Upper lobe of right lung (tissue), 1 donor: ENCODE data around the gene UIMC1. TPM values are rescaled to one million over a fixed set of nuclear protein-coding genes. Genes with fewer than 3 reads are reported as not detected.

Source experiments
- ATAC-seq: fragments of 200-7000 bp; cut with Tn5 transposase; one replicate; pipeline ENCODE4 v1.9.1; 2020; ENCODE audit warnings: mild to moderate bottlenecking, moderate library complexity
- DNase-seq: peaks from one replicate; pipeline ENCODE4 v3.0.0-alpha.2; 2020
- H3K27ac ChIP-seq: fragments of 200-600 bp; one replicate; pipeline ENCODE4 v1.8.0; 2022
- H3K27me3 ChIP-seq: fragments of 200-600 bp; one replicate; pipeline ENCODE4 v1.8.0; 2022; ENCODE audit warnings: mild to moderate bottlenecking
- H3K36me3 ChIP-seq: fragments of 200-600 bp; one replicate; pipeline ENCODE4 v1.8.0; 2022
- H3K4me1 ChIP-seq: fragments of 200-600 bp; one replicate; pipeline ENCODE4 v1.8.0; 2022
- H3K4me3 ChIP-seq: fragments of 200-600 bp; one replicate; pipeline ENCODE4 v1.8.0; 2022; ENCODE audit warnings: mild to moderate bottlenecking
- H3K9me3 ChIP-seq: fragments of 200-600 bp; one replicate; pipeline ENCODE4 v1.8.0; 2022
- CTCF ChIP-seq: fragments of 200-600 bp; IDR thresholded peaks from one replicate; pipeline ENCODE4 v1.8.0; 2022; ENCODE audit warnings: antibody characterized with exemption
- intact Hi-C: fragments of 100-400 bp; cut with DNase I; formaldehyde crosslinking; loops from one replicate; pipeline ENCODE4 v1.11.0; 2022
- total RNA-seq: library from RNA; stranded (reverse); fragmentation: NEBNext Ultra II Directional; extraction: Animal tissue kit (Norgen Biotek cat#: 25700); gene quantifications from one replicate; pipeline ENCODE4 v1.2.1, GENCODE V29; 2021
- donor health status: DM: no; HTN: yes; CAD: no; lungs with severe emphysema.

Gene UIMC1
- total RNA-seq, 1 donor from 2014 or later = 35.4 TPM

DNA sequence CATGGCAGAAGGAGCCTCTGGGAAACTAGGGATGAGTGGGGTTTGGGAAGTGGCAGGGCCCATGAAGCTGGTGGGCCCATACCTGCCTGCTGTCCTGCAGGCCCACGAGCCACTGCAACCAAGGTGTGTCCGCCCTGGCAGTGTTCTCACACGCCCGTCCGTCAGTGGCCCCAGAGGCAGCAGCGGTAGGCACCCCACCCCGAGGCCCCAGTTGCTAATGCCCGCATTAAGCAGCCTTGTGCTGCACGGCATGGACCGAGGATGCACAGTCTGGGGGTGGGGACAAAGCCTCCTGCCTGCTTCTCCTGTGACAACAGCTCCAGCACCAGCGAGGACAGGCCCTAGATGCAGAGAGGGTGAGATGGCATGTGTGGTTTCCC, 148.7 kb downstream of the UIMC1 start:
- no peak overlapping the region for H3K27ac ChIP-seq
- peaks cover 56% of the 10 kb centered on the region for H3K27me3 ChIP-seq
- no peaks in the 10 kb centered on the region for H3K4me1 ChIP-seq
- no peak for DNase-seq
- H3K9me3 ChIP-seq = no peaks in the 10 kb centered on the region
- H3K4me3 ChIP-seq = no peak overlapping the region
- H3K36me3 ChIP-seq = no peaks in the 10 kb centered on the region
- no peak for ATAC-seq
- intact Hi-C loops = no loop called here
- no peak for TF ChIP-seq CTCF

DNA sequence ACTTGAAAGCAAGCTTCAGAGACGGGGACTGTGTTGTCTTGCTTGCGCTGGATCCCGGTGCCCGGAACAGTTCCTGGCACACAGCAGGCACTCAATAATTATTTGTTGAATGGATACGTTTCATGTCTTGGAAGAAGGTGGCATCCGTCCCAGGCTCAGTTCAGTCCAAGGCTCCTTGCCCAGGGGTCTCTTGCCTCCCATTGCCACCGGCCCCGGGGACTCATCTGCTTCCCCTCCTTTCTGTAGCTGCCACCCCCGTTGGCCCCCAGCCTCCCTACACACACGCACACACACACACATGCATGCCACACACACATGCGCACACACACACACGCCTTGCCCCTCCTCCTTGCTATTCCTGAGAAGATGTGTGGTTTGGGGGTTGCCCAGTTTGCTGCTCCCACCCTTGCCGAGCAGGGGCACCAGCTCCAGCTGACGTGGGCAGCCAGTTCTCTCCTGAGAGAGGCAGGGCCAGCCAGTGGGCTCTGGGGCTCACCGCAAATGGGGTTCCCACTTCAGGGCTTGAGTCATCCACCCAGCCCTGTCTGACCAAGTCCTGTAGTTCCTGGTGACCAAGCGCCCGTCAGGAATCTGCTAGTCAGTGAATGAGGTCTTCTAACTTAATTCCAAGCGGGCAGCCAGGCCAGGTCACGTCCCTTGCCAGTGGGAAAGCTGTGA, 149.2 kb downstream of the UIMC1 start:
- H3K9me3 ChIP-seq = no peaks in the 10 kb centered on the region
- no peaks in the 10 kb centered on the region for H3K4me1 ChIP-seq
- intact Hi-C loops = no loop called here
- H3K36me3 ChIP-seq = no peaks in the 10 kb centered on the region
- ATAC-seq (no peak), DNase-seq (no peak)
- H3K27ac ChIP-seq = no peak overlapping the region
- H3K4me3 ChIP-seq = no peak overlapping the region
- peaks cover 51% of the 10 kb centered on the region for H3K27me3 ChIP-seq
- TF ChIP-seq CTCF = no peak

DNA sequence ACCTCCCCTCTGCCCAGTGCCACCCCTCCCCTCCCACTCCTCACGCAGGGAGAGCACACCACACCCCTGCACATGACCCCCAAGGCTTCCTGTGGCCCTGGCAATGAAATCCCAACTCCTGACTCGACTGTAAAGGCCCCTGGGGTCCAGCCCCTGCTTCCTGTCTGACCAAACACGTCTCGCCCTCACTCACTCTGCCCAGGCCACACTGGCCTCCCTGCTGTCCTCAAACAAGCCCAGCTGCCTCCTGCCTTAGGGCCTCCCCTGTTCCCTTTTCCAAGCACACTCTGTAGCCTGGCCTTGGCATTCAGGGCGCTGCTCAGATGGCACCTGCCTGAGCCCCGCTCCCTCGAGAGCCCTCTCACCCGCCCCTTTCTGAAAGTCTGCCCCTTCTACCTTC, 149.8 kb downstream of the UIMC1 start:
- intact Hi-C loops = no loop called here
- Histone ChIP-seq H3K4me3 (no peak overlapping the region), H3K9me3 (no peaks in the 10 kb centered on the region), H3K36me3 (no peaks in the 10 kb centered on the region), H3K27me3 (peaks cover 46% of the 10 kb centered on the region), H3K4me1 (no peaks in the 10 kb centered on the region), H3K27ac (no peak overlapping the region)
- ATAC-seq (no peak), DNase-seq (no peak)
- no peak for TF ChIP-seq CTCF

DNA sequence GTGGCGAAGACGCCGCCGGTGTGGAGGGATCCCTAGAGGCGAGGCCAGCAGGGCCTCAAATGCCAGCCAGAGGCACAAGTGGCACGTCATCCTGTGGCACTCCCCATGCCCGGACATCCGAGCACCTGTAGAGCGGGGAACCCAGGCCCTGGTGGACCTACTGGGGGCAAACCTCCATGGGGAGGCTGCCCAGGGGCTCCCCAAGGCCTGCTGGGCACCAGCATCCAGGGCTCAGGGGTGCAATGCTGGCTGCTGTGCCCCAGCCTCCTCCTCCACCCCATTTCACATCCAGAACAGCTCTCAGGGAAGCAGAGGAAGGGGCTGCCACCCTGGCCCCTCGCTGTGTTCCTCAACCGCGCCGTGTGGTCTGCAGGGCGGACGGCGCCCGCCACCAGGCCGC, 151.0 kb downstream of the UIMC1 start:
- no peak for DNase-seq
- H3K27ac ChIP-seq = no peak overlapping the region

More for the DNA sequence above, 151.0 kb downstream of the UIMC1 start:
- no peak for TF ChIP-seq CTCF
- H3K4me3 ChIP-seq = no peak overlapping the region
- H3K27me3 ChIP-seq = peaks cover 35% of the 10 kb centered on the region
- H3K36me3 ChIP-seq = no peaks in the 10 kb centered on the region
- H3K4me1 ChIP-seq = no peaks in the 10 kb centered on the region
- no peaks in the 10 kb centered on the region for H3K9me3 ChIP-seq
- intact Hi-C loops = no loop called here
- ATAC-seq = no peak

Other genes with a start within 250 kb of the UIMC1 start
- 0.46 TPM for gene UNC5A, start 196.2 kb downstream of the UIMC1 start, total RNA-seq
- 50.5 TPM for gene HK3, start 107.4 kb downstream of the UIMC1 start, total RNA-seq
- gene ZNF346, start 15.9 kb upstream of the UIMC1 start, total RNA-seq = 12.9 TPM
- gene FGFR4, start 80.1 kb upstream of the UIMC1 start, total RNA-seq = 109 TPM
- 67.7 TPM for gene NSD1, start 127.0 kb upstream of the UIMC1 start, total RNA-seq